HepG2 (cell line): ENCODE data around the gene MIA3. TPM values are rescaled to one million over a fixed set of nuclear protein-coding genes. Genes with fewer than 3 reads are reported as not detected.

ENCODE experiments used
- GFI1 ChIP-seq: sonication (generic); formaldehyde crosslinking; IDR thresholded peaks from 2 replicates; pipeline ENCODE4 v1.5.0; 2020; ENCODE audit warnings: missing genetic modification reagents, mild to moderate bottlenecking, borderline replicate concordance
- HMGXB4 ChIP-seq, 2 experiments: sonication (generic) in 1 of 2; formaldehyde crosslinking in 1 of 2; IDR thresholded peaks; 2 replicates each; pipeline versions ENCODE4 v1.4.0 to v1.6.1; 2018 to 2020; ENCODE audit warnings: missing genetic modification reagents in 2 of 2, borderline replicate concordance in 1 of 2, low read depth in 1 of 2, mild to moderate bottlenecking in 1 of 2, missing biosample characterization in 1 of 2
- KMT2A ChIP-seq: sonication (generic); formaldehyde crosslinking; IDR thresholded peaks from 2 replicates; pipeline ENCODE4 v1.4.0; 2020; ENCODE audit warnings: missing genetic modification reagents
- SP5 ChIP-seq: IDR thresholded peaks from 2 replicates; pipeline ENCODE4 v1.6.1; 2016; ENCODE audit warnings: low read depth, borderline replicate concordance
- SUZ12 ChIP-seq: fragments of 150-350 bp; IDR thresholded peaks from 2 replicates; pipeline ENCODE4 v1.6.1; 2014; ENCODE audit warnings: low read depth, low read length
- TARDBP ChIP-seq: sonication (generic); formaldehyde crosslinking; IDR thresholded peaks from 2 replicates; pipeline ENCODE4 v1.8.0; 2022; ENCODE audit warnings: mild to moderate bottlenecking, missing genetic modification reagents
- TBP ChIP-seq: sonication (generic); formaldehyde crosslinking; IDR thresholded peaks from 2 replicates; pipeline ENCODE4 v1.5.0; 2020; ENCODE audit warnings: missing genetic modification reagents
- XBP1 ChIP-seq: sonication (generic); formaldehyde crosslinking; IDR thresholded peaks from 2 replicates; pipeline ENCODE4 v1.5.0; 2020; ENCODE audit warnings: missing genetic modification reagents
- ZFP36L1 ChIP-seq: sonication (generic); formaldehyde crosslinking; IDR thresholded peaks from 2 replicates; pipeline ENCODE4 v1.8.0; 2022; ENCODE audit warnings: mild to moderate bottlenecking, missing genetic modification reagents, moderate library complexity
- ZKSCAN1 ChIP-seq: fragments of 150-350 bp; IDR thresholded peaks from 2 replicates; pipeline ENCODE4 v1.6.1; 2014; ENCODE audit warnings: low read length
- ZNF331 ChIP-seq: sonication (generic); formaldehyde crosslinking; IDR thresholded peaks from 2 replicates; pipeline ENCODE4 v1.4.0; 2020; ENCODE audit warnings: missing genetic modification reagents
- ZNF383 ChIP-seq: sonication (generic); formaldehyde crosslinking; IDR thresholded peaks from 2 replicates; pipeline ENCODE4 v1.4.0; 2020; ENCODE audit warnings: missing genetic modification reagents, mild to moderate bottlenecking, borderline replicate concordance
- ZNF703 ChIP-seq: sonication (generic); formaldehyde crosslinking; IDR thresholded peaks from 2 replicates; pipeline ENCODE4 v1.5.1; 2020; ENCODE audit warnings: missing genetic modification reagents, mild to moderate bottlenecking, moderate library complexity, borderline replicate concordance
- ZNF790 ChIP-seq: sonication (generic); formaldehyde crosslinking; IDR thresholded peaks from 2 replicates; pipeline ENCODE4 v1.8.0; 2022; ENCODE audit warnings: missing genetic modification reagents, mild to moderate bottlenecking, borderline replicate concordance
- polyA plus RNA-seq, 8 experiments: library from polyadenylated mRNA; depleted of rRNA in 3 of 8; stranded (reverse) in 7 of 8; unstranded in 1 of 8; fragments of >200 nt; fragmentation: Illumina TruSeq in 4 of 8; extraction: Trizol in 4 of 8; gene quantifications; 2 replicates each; pipeline versions ENCODE4 v1.2.1 to v1.2.3, GENCODE V29; 2011 to 2016; ENCODE audit warnings: low read depth in 4 of 8, missing spikeins in 1 of 8, mixed read lengths in 1 of 8; ENCODE audit not compliant: insufficient read depth in 1 of 8
- total RNA-seq, 5 experiments: library from RNA; depleted of rRNA; stranded (reverse); fragments of >200 nt; fragmentation: Illumina TruSeq; extraction: Trizol; gene quantifications; 2 replicates each; pipeline ENCODE4 v1.2.3, GENCODE V29; 2016; ENCODE audit warnings: low read depth in 1 of 5
- TF ChIP-seq, protein P1 (sequence below): sonication (generic); formaldehyde crosslinking; IDR thresholded peaks from 2 replicates; pipeline ENCODE4 v1.9.0; 2021; ENCODE audit warnings: missing genetic modification reagents, borderline replicate concordance
- TF ChIP-seq, protein P2 (sequence below): sonication (generic); formaldehyde crosslinking; IDR thresholded peaks from one replicate; pipeline ENCODE4 v1.5.1; 2020; ENCODE audit warnings: mild to moderate bottlenecking, missing genetic modification reagents; ENCODE audit errors: not compliant biosample characterization

The MIA3 gene
- total and polyA plus RNA-seq, 2 of the 13 experiments (the other 11 are each of a cell fraction or from before 2014, with no cell fraction given) = 45.6 to 48.7 TPM

DNA sequence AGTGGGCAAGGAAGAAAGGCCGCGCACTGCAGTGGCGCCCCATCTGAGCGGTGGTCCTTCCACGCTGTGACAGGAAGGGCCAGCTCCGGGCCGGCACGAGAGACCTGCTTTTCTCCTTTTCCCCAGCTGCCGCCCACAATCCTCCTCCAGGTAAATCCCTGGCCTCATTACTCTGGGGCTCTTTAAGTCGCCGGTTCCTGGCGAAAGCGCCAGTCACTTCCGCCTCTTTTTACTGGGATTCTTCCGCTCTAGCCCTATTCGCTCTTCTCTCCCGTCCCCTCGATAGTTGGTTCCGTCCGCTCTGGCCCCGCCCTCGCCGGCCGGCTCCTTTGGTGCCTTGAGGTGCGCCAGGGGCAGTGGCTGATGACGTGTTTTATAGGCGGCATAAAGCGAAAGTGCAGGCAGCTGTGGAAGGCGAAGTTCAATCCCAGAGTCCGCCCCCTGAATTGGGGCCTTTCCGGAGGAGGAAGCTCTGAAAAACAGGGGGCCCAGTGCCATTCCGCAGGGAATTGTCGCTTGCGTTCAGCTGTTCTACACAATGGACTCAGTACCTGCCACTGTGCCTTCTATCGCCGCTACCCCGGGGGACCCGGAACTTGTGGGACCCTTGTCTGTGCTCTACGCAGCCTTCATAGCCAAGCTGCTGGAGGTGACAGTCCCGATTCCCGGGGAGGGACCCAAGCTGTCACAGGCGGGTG is 26.2 kb downstream of the MIA3 start (continued):
- TF ChIP-seq, protein P1, sequence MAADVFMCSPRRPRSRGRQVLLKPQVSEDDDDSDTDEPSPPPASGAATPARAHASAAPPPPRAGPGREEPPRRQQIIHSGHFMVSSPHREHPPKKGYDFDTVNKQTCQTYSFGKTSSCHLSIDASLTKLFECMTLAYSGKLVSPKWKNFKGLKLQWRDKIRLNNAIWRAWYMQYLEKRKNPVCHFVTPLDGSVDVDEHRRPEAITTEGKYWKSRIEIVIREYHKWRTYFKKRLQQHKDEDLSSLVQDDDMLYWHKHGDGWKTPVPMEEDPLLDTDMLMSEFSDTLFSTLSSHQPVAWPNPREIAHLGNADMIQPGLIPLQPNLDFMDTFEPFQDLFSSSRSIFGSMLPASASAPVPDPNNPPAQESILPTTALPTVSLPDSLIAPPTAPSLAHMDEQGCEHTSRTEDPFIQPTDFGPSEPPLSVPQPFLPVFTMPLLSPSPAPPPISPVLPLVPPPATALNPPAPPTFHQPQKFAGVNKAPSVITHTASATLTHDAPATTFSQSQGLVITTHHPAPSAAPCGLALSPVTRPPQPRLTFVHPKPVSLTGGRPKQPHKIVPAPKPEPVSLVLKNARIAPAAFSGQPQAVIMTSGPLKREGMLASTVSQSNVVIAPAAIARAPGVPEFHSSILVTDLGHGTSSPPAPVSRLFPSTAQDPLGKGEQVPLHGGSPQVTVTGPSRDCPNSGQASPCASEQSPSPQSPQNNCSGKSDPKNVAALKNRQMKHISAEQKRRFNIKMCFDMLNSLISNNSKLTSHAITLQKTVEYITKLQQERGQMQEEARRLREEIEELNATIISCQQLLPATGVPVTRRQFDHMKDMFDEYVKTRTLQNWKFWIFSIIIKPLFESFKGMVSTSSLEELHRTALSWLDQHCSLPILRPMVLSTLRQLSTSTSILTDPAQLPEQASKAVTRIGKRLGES = no peak
- no peak for TF ChIP-seq SUZ12
- no peak for TF ChIP-seq ZKSCAN1
- peak; percentile 89 for TF ChIP-seq KMT2A (CRISPR knock-in tag)
- TF ChIP-seq HMGXB4 (CRISPR knock-in tag; IDR thresholded peaks at IDR 0.05; ENCODE audit: borderline replicate concordance in 1 of 2, low read depth in 1 of 2) = peak; percentile 88 to 91; a peak in 3 of 4 replicates
- TF ChIP-seq, protein P2, sequence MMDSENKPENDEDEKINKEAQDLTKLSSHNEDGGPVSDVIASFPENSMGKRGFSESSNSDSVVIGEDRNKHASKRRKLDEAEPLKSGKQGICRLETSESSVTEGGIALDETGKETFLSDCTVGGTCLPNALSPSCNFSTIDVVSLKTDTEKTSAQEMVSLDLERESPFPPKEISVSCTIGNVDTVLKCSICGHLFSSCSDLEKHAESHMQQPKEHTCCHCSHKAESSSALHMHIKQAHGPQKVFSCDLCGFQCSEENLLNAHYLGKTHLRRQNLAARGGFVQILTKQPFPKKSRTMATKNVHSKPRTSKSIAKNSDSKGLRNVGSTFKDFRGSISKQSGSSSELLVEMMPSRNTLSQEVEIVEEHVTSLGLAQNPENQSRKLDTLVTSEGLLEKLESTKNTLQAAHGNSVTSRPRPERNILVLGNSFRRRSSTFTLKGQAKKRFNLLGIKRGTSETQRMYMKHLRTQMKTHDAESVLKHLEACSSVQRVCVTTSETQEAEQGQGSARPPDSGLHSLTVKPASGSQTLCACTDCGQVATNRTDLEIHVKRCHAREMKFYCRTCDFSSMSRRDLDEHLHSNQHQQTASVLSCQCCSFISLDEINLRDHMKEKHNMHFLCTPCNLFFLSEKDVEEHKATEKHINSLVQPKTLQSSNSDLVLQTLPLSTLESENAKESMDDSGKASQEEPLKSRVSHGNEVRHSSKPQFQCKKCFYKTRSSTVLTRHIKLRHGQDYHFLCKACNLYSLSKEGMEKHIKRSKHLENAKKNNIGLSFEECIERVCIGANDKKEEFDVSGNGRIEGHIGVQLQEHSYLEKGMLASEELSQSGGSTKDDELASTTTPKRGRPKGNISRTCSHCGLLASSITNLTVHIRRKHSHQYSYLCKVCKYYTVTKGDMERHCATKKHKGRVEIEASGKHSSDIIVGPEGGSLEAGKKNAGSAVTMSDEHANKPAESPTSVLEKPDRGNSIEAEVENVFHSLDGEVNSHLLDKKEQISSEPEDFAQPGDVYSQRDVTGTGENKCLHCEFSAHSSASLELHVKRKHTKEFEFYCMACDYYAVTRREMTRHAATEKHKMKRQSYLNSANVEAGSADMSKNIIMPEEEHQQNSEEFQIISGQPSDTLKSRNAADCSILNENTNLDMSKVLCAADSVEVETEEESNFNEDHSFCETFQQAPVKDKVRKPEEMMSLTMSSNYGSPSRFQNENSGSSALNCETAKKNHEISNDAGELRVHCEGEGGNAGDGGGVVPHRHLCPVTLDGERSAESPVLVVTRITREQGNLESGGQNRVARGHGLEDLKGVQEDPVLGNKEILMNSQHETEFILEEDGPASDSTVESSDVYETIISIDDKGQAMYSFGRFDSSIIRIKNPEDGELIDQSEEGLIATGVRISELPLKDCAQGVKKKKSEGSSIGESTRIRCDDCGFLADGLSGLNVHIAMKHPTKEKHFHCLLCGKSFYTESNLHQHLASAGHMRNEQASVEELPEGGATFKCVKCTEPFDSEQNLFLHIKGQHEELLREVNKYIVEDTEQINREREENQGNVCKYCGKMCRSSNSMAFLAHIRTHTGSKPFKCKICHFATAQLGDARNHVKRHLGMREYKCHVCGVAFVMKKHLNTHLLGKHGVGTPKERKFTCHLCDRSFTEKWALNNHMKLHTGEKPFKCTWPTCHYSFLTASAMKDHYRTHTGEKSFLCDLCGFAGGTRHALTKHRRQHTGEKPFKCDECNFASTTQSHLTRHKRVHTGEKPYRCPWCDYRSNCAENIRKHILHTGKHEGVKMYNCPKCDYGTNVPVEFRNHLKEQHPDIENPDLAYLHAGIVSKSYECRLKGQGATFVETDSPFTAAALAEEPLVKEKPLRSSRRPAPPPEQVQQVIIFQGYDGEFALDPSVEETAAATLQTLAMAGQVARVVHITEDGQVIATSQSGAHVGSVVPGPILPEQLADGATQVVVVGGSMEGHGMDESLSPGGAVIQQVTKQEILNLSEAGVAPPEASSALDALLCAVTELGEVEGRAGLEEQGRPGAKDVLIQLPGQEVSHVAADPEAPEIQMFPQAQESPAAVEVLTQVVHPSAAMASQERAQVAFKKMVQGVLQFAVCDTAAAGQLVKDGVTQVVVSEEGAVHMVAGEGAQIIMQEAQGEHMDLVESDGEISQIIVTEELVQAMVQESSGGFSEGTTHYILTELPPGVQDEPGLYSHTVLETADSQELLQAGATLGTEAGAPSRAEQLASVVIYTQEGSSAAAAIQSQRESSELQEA (CRISPR knock-in tag) = peak; percentile 22
- TF ChIP-seq ZNF703 (CRISPR knock-in tag) = no peak
- no peak for TF ChIP-seq ZNF383 (CRISPR knock-in tag)
- no peak; the same call in 1 of the 2 replicates for TF ChIP-seq ZFP36L1
- TF ChIP-seq GFI1 = peak; percentile 60; the same call in 1 of the 2 replicates
- peak; percentile 81 for TF ChIP-seq TARDBP (CRISPR knock-in tag)
- no peak; the same call in 1 of the 2 replicates for TF ChIP-seq ZNF331 (CRISPR knock-in tag)
- peak; percentile 86; the same call in 1 of the 2 replicates for TF ChIP-seq XBP1 (CRISPR knock-in tag)
- TF ChIP-seq SP5 (CRISPR knock-in tag) = peak; percentile 84; the same call in 1 of the 2 replicates
- TF ChIP-seq TBP (CRISPR knock-in tag) = no peak
- TF ChIP-seq ZNF790 (CRISPR knock-in tag) = no peak
